Measurements from ENCODE around the gene ARVCF.

ARVCF gene

GRCh38 chr22:19971276-19972124 lies 45.1 kb downstream of the ARVCF start:
- DNase-seq: no peak

- DNase-seq: no peak
Observed at GRCh38 chr22:19970479-19971275, 45.9 kb downstream of the ARVCF start.

- no peak for DNase-seq
Observed at GRCh38 chr22:19970031-19970478, 46.6 kb downstream of the ARVCF start.

GRCh38 chr22:19969141-19969928 lies 47.3 kb downstream of the ARVCF start:
- DNase-seq: no peak

- no peak for DNase-seq
Observed at GRCh38 chr22:19968450-19968891, 48.2 kb downstream of the ARVCF start.

- DNase-seq: no peak
Observed at GRCh38 chr22:19967850-19968449, 48.7 kb downstream of the ARVCF start.

- no peak for DNase-seq
Observed at GRCh38 chr22:19966908-19967750, 49.5 kb downstream of the ARVCF start.

- DNase-seq: peak; percentile 28
Observed at GRCh38 chr22:19965771-19966709, 50.6 kb downstream of the ARVCF start.

- DNase-seq: no peak
Observed at GRCh38 chr22:19964701-19965386, 51.8 kb downstream of the ARVCF start.

GRCh38 chr22:19963863-19964642 lies 52.6 kb downstream of the ARVCF start:
- no peak for DNase-seq

GRCh38 chr22:19962909-19963806 lies 53.5 kb downstream of the ARVCF start:
- no peak for DNase-seq

- DNase-seq: peak; percentile 67
Observed at GRCh38 chr22:19962246-19962908, 54.2 kb downstream of the ARVCF start.

- no peak for DNase-seq
Observed at GRCh38 chr22:19961868-19962245, 54.8 kb downstream of the ARVCF start.

- no peak for DNase-seq
Observed at GRCh38 chr22:19961201-19961580, 55.4 kb downstream of the ARVCF start.

GRCh38 chr22:19960491-19961200 lies 56.0 kb downstream of the ARVCF start:
- DNase-seq: no peak

- DNase-seq: no peak
Observed at GRCh38 chr22:19959587-19960490, 56.8 kb downstream of the ARVCF start.
